IPS-20b (cell line): ENCODE data around the gene ODAD4.

Source experiments
- H3K27ac ChIP-seq: one replicate; pipeline ENCODE4 v1.5.1; 2013; ENCODE audit warnings: low read length
- H3K27me3 ChIP-seq: 2 replicates; pipeline ENCODE4 v1.6.1; 2013; ENCODE audit warnings: mild to moderate bottlenecking, low read length, inconsistent platforms; ENCODE audit not compliant: insufficient read depth
- H3K36me3 ChIP-seq: 2 replicates; pipeline ENCODE4 v1.6.1; 2013; ENCODE audit warnings: low read depth, mild to moderate bottlenecking, inconsistent platforms, low read length, moderate library complexity; ENCODE audit not compliant: insufficient read depth
- H3K4me1 ChIP-seq: 2 replicates; pipeline ENCODE4 v1.6.1; 2013; ENCODE audit warnings: mild to moderate bottlenecking, control low read depth, inconsistent platforms, low read length, moderate library complexity; ENCODE audit not compliant: insufficient read depth
- H3K4me3 ChIP-seq: 2 replicates; pipeline ENCODE4 v1.5.1; 2013; ENCODE audit warnings: mild to moderate bottlenecking, low read length, inconsistent platforms
- H3K9ac ChIP-seq: 2 replicates; pipeline ENCODE4 v1.6.1; 2013; ENCODE audit warnings: low read depth, mild to moderate bottlenecking, inconsistent platforms, low read length, moderate library complexity
- H3K9me3 ChIP-seq: 2 replicates; pipeline ENCODE4 v1.6.1; 2013; ENCODE audit warnings: mild to moderate bottlenecking, low read depth, low read length, inconsistent platforms; ENCODE audit not compliant: insufficient read depth

The ODAD4 gene

DNA sequence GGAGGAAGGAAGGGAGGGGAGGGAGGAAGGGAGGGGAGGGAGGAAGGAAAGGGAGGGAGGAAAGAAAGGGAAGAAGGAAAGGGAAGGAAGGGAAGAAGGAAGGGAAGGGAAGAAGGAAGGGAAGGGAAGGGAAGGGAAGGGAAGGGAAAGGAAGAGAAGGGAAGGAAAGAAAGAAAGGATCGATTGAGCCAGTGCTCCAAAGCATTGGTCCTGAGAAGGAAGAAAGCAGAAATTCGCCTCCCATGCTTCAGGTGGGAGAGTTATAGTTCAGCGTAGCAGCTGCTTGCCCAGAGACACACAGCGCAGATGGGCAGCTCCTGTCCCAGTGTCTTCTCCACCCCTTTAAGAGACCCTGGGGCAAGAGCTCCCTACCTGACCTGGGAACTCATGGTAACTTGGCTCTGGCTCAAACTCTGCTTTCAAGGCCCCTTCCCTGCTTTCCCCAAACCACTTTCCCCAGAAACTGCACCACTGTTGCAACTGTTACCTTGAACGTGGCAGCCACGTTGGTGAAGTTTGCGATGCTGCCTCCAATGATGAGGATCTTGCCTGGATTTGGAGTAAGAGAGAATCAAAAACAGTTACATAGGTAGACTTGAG lies 26.1 kb upstream of the ODAD4 start:
- no peaks in the 10 kb centered on the region for H3K4me1 ChIP-seq
- H3K36me3 ChIP-seq = peaks cover 98% of the 10 kb centered on the region
- H3K4me3 ChIP-seq = no peak overlapping the region
- no peaks in the 10 kb centered on the region for H3K27me3 ChIP-seq
- no peaks in the 10 kb centered on the region for H3K9me3 ChIP-seq
- H3K9ac ChIP-seq = no peak overlapping the region
- no peak overlapping the region for H3K27ac ChIP-seq

DNA sequence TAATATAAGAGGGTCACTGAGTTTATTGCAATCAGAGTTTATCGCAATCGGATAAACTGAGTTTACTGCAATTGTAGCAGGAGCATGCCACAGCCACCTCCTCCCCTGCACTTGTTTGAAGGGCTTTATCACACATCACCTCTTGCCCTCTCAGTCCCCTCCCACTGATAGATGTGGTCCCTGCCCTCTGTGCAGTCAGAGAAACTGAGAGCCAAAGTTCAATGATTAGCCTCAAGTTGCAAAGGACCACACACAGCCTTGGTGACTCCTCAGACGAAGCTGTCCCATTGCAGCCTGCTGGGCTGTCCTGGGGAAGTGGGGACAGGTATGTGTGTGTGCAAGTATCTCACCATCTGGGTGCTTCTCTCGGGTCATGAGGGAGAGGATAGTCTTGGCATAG lies 25.2 kb upstream of the ODAD4 start:
- H3K36me3 ChIP-seq = peaks cover 98% of the 10 kb centered on the region
- no peak overlapping the region for H3K9ac ChIP-seq
- no peaks in the 10 kb centered on the region for H3K9me3 ChIP-seq
- no peak overlapping the region for H3K27ac ChIP-seq
- no peaks in the 10 kb centered on the region for H3K4me1 ChIP-seq
- no peaks in the 10 kb centered on the region for H3K27me3 ChIP-seq
- no peak overlapping the region for H3K4me3 ChIP-seq

DNA sequence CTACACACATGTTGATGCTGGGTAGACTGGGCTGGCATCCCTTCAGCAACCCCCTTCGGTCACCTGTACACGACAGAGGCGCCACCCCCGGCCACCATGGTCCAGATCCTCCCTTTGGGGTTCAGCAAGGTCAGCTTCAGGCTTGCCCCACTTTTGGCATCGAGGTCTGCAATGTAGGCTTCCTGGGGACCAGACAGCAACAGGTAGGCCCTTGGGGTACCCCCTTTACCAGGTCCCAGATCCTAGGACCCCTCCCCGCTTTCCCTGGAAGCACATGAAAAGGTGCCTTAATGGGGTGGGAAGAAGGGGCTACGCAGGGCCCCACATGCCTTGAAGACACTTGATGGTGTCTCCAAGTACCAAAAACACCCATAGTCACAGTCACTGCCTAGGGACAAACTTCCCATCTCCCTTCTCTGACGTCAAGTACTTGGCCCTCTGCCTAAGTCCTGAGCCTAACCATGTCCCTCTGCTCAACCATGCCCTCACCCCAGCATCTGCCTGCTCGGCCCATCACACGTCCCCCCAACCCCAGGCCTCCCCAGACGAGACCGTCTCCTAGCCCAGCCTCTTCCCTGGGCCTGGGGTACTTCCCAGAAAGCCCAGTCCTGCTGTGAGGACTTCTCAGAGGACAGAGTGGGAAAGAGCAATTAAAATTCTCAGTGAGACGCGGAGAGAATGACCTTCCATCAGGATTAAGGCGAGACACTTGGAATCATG lies 23.8 kb upstream of the ODAD4 start:
- Histone ChIP-seq H3K9ac (no peak overlapping the region), H3K27me3 (no peaks in the 10 kb centered on the region), H3K9me3 (no peaks in the 10 kb centered on the region), H3K27ac (no peak overlapping the region), H3K36me3 (peaks cover 98% of the 10 kb centered on the region), H3K4me1 (no peaks in the 10 kb centered on the region), H3K4me3 (no peak overlapping the region)

- Histone ChIP-seq H3K27me3 (no peaks in the 10 kb centered on the region), H3K36me3 (peaks cover 98% of the 10 kb centered on the region), H3K4me1 (no peaks in the 10 kb centered on the region), H3K9ac (no peak overlapping the region), H3K27ac (no peak overlapping the region), H3K9me3 (no peaks in the 10 kb centered on the region), H3K4me3 (no peak overlapping the region)
Measured at GRCh38 chr17:41907185-41907556, 23.2 kb upstream of the ODAD4 start.

- H3K9ac ChIP-seq = no peak overlapping the region
- no peak overlapping the region for H3K27ac ChIP-seq
- H3K4me3 ChIP-seq = no peak overlapping the region
- H3K4me1 ChIP-seq = no peaks in the 10 kb centered on the region
- H3K27me3 ChIP-seq = no peaks in the 10 kb centered on the region
- no peaks in the 10 kb centered on the region for H3K9me3 ChIP-seq
- H3K36me3 ChIP-seq = peaks cover 98% of the 10 kb centered on the region
Measured at GRCh38 chr17:41907633-41908539, 22.5 kb upstream of the ODAD4 start.

DNA sequence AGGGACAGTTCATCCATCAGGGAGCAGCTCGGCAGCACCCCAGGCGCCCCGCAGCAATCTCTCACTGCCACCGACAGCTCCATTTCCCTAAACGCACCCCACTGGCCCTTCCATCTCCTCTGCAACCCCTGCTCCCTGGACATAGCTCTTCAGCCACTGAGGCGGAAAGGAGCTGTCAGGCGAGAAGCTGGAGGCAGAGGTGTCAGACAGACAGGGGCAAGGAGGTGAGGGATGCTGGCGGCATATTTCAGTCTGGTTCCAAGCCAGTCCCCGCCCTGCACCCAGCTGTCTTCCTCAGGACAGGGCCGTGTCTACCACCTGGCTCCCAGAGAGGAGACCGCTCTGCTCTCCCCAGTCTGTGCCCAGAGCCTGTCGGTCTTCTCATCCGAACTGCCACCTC lies 21.3 kb upstream of the ODAD4 start:
- H3K4me1 ChIP-seq = no peaks in the 10 kb centered on the region; the same call in 1 of the 2 replicates
- no peaks in the 10 kb centered on the region for H3K27me3 ChIP-seq
- H3K4me3 ChIP-seq = no peak overlapping the region
- peaks cover 100% of the 10 kb centered on the region for H3K36me3 ChIP-seq
- H3K9me3 ChIP-seq = no peaks in the 10 kb centered on the region
- H3K9ac ChIP-seq = no peak overlapping the region
- H3K27ac ChIP-seq = no peak overlapping the region

DNA sequence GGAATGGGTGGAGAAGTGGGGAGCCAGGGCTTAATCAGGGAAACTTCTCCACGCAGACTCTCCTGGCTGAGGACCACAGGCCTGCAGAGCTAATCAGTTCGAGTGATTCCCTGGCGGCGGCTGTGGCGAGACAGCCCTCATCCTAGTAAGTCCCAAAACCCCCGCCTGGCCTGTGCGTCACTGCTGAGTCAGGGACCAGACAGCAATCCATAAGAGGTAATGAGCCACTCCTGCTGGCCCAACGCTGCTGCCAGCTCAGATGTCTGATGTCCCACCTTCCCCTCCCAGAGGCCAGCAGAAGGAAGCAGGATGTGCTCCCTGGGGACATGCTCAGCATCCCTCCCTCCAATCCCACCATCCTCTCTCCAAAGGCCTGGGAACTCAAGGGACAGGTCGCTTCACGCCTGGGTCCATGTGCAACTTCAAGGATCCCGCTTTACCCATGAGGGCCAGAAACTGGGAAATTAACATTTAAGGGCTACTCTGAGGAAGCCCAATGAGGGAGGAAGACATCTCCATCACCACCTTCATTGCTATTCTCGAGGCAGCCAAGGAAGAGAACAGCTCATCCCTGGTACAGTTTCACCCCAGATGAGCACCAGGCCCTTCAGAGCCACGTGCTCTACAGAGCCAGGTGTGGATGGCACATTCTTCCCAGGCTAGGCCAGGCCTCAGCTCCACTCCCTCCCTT lies 19.6 kb upstream of the ODAD4 start:
- Histone ChIP-seq H3K4me3 (no peak overlapping the region), H3K4me1 (peaks cover 8% of the 10 kb centered on the region; the same call in 1 of the 2 replicates), H3K9ac (no peak overlapping the region), H3K27ac (no peak overlapping the region), H3K9me3 (no peaks in the 10 kb centered on the region), H3K36me3 (peaks cover 92% of the 10 kb centered on the region), H3K27me3 (no peaks in the 10 kb centered on the region)

DNA sequence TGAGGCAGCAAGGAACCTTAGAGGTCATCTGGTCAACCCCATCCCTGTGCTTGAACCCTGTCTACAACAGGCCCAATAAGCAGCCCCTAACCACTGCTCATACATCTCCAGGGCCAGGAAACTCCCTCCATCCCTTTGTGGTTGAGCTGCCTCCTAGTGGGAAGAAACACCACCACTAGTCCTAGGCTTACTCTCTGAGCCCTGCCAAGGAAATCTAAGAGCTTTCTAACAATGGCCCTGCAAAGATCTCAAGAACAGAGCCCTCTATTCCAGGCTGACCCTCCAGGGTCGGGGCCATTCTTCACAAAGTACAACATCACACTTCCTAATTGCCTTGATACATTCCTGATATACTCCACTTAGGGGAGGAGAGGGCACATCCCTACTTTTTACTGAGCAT lies 17.5 kb upstream of the ODAD4 start:
- no peaks in the 10 kb centered on the region for H3K9me3 ChIP-seq
- H3K9ac ChIP-seq = no peak overlapping the region
- no peak overlapping the region for H3K4me3 ChIP-seq
- H3K4me1 ChIP-seq = peaks cover 18% of the 10 kb centered on the region; the same call in 1 of the 2 replicates
- peaks cover 71% of the 10 kb centered on the region for H3K36me3 ChIP-seq
- no peak overlapping the region for H3K27ac ChIP-seq
- no peaks in the 10 kb centered on the region for H3K27me3 ChIP-seq

DNA sequence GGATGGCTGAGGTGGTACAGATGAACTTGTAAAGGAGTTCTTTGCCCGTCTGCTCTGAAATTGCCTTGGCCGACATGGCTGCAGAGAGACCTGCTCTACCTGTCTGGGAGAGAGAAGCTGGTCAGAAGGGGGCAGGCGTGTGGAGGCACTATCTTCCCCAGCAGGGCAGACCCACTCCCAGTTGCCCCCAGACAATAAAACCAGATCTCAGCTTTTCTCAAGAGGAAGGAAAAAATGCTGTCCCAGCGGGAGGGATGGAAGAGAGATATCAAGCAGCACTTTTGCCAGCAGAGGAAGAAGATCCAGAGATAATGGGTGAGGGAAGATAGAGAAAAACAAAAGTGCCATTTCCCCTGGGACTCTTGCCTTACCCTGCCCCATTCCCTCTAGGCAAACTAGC lies 16.6 kb upstream of the ODAD4 start:
- no peak overlapping the region for H3K4me3 ChIP-seq
- peaks cover 62% of the 10 kb centered on the region for H3K36me3 ChIP-seq
- peaks cover 18% of the 10 kb centered on the region; the same call in 1 of the 2 replicates for H3K4me1 ChIP-seq
- no peaks in the 10 kb centered on the region for H3K27me3 ChIP-seq
- H3K27ac ChIP-seq = no peak overlapping the region
- H3K9me3 ChIP-seq = no peaks in the 10 kb centered on the region
- no peak overlapping the region for H3K9ac ChIP-seq

- Histone ChIP-seq H3K4me3 (no peak overlapping the region), H3K9ac (peak overlapping the region; percentile 13; the same call in 1 of the 2 replicates), H3K9me3 (no peaks in the 10 kb centered on the region), H3K27me3 (no peaks in the 10 kb centered on the region), H3K4me1 (peaks cover 18% of the 10 kb centered on the region; the same call in 1 of the 2 replicates), H3K36me3 (peaks cover 57% of the 10 kb centered on the region), H3K27ac (no peak overlapping the region)
Measured at GRCh38 chr17:41914358-41914766, 16.1 kb upstream of the ODAD4 start.

- peaks cover 22% of the 10 kb centered on the region; the same call in 1 of the 2 replicates for H3K4me1 ChIP-seq
- H3K27ac ChIP-seq = no peak overlapping the region
- H3K9me3 ChIP-seq = no peaks in the 10 kb centered on the region
Measured at GRCh38 chr17:41915020-41915419, 15.4 kb upstream of the ODAD4 start.

More at GRCh38 chr17:41915020-41915419, 15.4 kb upstream of the ODAD4 start:
- peak overlapping the region; percentile 13; the same call in 1 of the 2 replicates for H3K9ac ChIP-seq
- peaks cover 50% of the 10 kb centered on the region for H3K36me3 ChIP-seq
- no peak overlapping the region for H3K4me3 ChIP-seq
- no peaks in the 10 kb centered on the region for H3K27me3 ChIP-seq
